Measurements from ENCODE around the gene RAB40A.

- no peak for TF ChIP-seq CTCF (IDR thresholded peaks at IDR 0.05)
- TF ChIP-seq POLR2A (IDR thresholded peaks at IDR 0.05) = no peak
Observed at GRCh38 chrX:103495786-103496185, 23.5 kb downstream of the RAB40A start.

All from lower leg skin (tissue), 3 donors.